CD4-positive, alpha-beta T cell treated with Interleukin-10 for 1 hour (primary cell): ENCODE results near the gene MAPKAPK2.
A peak's percentile ranks its signal among the peaks of the same experiment; 100 is the strongest.

Experiments
- DNase-seq: peaks from one replicate; pipeline ENCODE4 v3.0.0-alpha.2; 2020

MAPKAPK2 gene

GRCh38 chr1:206661161-206661820 lies 23.4 kb upstream of the MAPKAPK2 start:
- no peak for DNase-seq

- no peak for DNase-seq
These were observed 22.2 kb upstream of the MAPKAPK2 start for GRCh38 chr1:206662396-206663092.

GRCh38 chr1:206663362-206663761 lies 21.3 kb upstream of the MAPKAPK2 start:
- DNase-seq, result no peak

GRCh38 chr1:206663832-206664652 lies 20.7 kb upstream of the MAPKAPK2 start:
- peak; percentile 77 for DNase-seq

GRCh38 chr1:206664740-206665139 lies 20.0 kb upstream of the MAPKAPK2 start:
- DNase-seq, result no peak

GRCh38 chr1:206666031-206666561 lies 18.6 kb upstream of the MAPKAPK2 start:
- DNase-seq, result no peak

- no peak for DNase-seq
These were observed 17.6 kb upstream of the MAPKAPK2 start for GRCh38 chr1:206666954-206667665.

GRCh38 chr1:206668351-206668750 lies 16.4 kb upstream of the MAPKAPK2 start:
- DNase-seq, result no peak

- no peak for DNase-seq
These were observed 15.8 kb upstream of the MAPKAPK2 start for GRCh38 chr1:206668874-206669410.

GRCh38 chr1:206672011-206672688 lies 12.6 kb upstream of the MAPKAPK2 start:
- no peak for DNase-seq

- no peak for DNase-seq
These were observed 11.6 kb upstream of the MAPKAPK2 start for GRCh38 chr1:206672844-206673758.

- DNase-seq, result no peak
These were observed 10.5 kb upstream of the MAPKAPK2 start for GRCh38 chr1:206674236-206674635.

- no peak for DNase-seq
These were observed 9.9 kb upstream of the MAPKAPK2 start for GRCh38 chr1:206674745-206675175.

GRCh38 chr1:206676499-206676898 lies 8.2 kb upstream of the MAPKAPK2 start:
- DNase-seq, result no peak

- DNase-seq, result no peak
These were observed 6.2 kb upstream of the MAPKAPK2 start for GRCh38 chr1:206678490-206678889.

- no peak for DNase-seq
These were observed 4.9 kb upstream of the MAPKAPK2 start for GRCh38 chr1:206679738-206680211.

- DNase-seq, result no peak
These were observed 4.4 kb upstream of the MAPKAPK2 start for GRCh38 chr1:206680279-206680678.

- no peak for DNase-seq
These were observed 3.3 kb upstream of the MAPKAPK2 start for GRCh38 chr1:206681359-206681758.

- DNase-seq, result no peak
These were observed 2.6 kb upstream of the MAPKAPK2 start for GRCh38 chr1:206682111-206682510.

GRCh38 chr1:206683313-206683712 lies 1.4 kb upstream of the MAPKAPK2 start:
- no peak for DNase-seq

- DNase-seq, result no peak
These were observed 702 bp upstream of the MAPKAPK2 start for GRCh38 chr1:206684003-206684402.
